A673 (cell line): ENCODE results near the gene GRIN2D.

Experiments used
- EZH2 ChIP-seq: fragments of 200-600 bp; sonication (generic); IDR thresholded peaks from 2 replicates; pipeline ENCODE4 v1.6.1; 2017; ENCODE audit warnings: borderline replicate concordance, low read depth, mild to moderate bottlenecking, mixed read lengths, antibody characterized with exemption, low read length; ENCODE audit not compliant: poor library complexity, severe bottlenecking
- TF ChIP-seq, protein P1 (sequence below): fragments of 300-800, 200-600 bp; sonication (generic); conservative IDR thresholded peaks from 2 replicates; pipeline ENCODE4 v1.5.1; 2017; ENCODE audit warnings: low read depth, mild to moderate bottlenecking, antibody characterized with exemption, low read length, moderate library complexity, mixed read lengths

DNA sequence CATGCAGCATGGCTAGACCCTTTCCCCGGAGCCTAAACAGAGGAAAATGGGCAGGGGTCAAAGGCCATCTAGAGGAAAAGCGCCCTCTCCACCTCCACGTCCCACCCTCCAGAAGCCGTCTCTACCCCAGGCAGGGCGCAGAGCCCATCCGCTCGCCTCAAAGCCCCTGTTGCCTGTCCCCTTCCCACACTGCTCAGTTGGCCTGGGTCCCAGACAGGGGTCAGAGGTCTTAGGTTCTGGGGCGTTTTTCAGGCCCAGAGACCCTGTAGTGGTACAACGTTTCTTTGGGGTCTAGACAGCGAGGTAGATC, 30.0 kb upstream of the GRIN2D start:
- TF ChIP-seq, protein P1, sequence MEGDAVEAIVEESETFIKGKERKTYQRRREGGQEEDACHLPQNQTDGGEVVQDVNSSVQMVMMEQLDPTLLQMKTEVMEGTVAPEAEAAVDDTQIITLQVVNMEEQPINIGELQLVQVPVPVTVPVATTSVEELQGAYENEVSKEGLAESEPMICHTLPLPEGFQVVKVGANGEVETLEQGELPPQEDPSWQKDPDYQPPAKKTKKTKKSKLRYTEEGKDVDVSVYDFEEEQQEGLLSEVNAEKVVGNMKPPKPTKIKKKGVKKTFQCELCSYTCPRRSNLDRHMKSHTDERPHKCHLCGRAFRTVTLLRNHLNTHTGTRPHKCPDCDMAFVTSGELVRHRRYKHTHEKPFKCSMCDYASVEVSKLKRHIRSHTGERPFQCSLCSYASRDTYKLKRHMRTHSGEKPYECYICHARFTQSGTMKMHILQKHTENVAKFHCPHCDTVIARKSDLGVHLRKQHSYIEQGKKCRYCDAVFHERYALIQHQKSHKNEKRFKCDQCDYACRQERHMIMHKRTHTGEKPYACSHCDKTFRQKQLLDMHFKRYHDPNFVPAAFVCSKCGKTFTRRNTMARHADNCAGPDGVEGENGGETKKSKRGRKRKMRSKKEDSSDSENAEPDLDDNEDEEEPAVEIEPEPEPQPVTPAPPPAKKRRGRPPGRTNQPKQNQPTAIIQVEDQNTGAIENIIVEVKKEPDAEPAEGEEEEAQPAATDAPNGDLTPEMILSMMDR, result no peak
- TF ChIP-seq EZH2, result no peak
